ENCODE measurements around the gene C10orf143.

C10orf143 gene

GRCh38 chr10:130067893-130068292 lies 42.7 kb downstream of the C10orf143 start:
- TF ChIP-seq CTCF (IDR thresholded peaks at IDR 0.05; ENCODE audit: low read depth, low read length) = no peak
- no peak for DNase-seq (ENCODE audit: low read depth in 2 of 2)

GRCh38 chr10:130066743-130067142 lies 43.9 kb downstream of the C10orf143 start:
- no peak for DNase-seq (ENCODE audit: low read depth in 2 of 2)
- no peak overlapping the region for H3K4me3 ChIP-seq (replicated peaks in 1 of 2; ENCODE audit: low read depth in 2 of 2, low read length in 2 of 2)
- TF ChIP-seq CTCF (IDR thresholded peaks at IDR 0.05; ENCODE audit: low read depth, low read length) = no peak

More at GRCh38 chr10:130067893-130068292, 42.7 kb downstream of the C10orf143 start:
- H3K4me3 ChIP-seq (replicated peaks in 1 of 2; ENCODE audit: low read depth in 2 of 2, low read length in 2 of 2) = no peak overlapping the region

- no peak for TF ChIP-seq CTCF (IDR thresholded peaks at IDR 0.05; ENCODE audit: low read depth, low read length)
- H3K4me3 ChIP-seq (replicated peaks in 1 of 2; ENCODE audit: low read depth in 2 of 2, low read length in 2 of 2) = no peak overlapping the region
- DNase-seq (ENCODE audit: low read depth in 2 of 2) = no peak
Measured at GRCh38 chr10:130065251-130065650, 45.4 kb downstream of the C10orf143 start.

GRCh38 chr10:130064783-130065182 lies 45.8 kb downstream of the C10orf143 start:
- no peak for DNase-seq (ENCODE audit: low read depth in 2 of 2)
- no peak for TF ChIP-seq CTCF (IDR thresholded peaks at IDR 0.05; ENCODE audit: low read depth, low read length)
- H3K4me3 ChIP-seq (replicated peaks in 1 of 2; ENCODE audit: low read depth in 2 of 2, low read length in 2 of 2) = no peak overlapping the region

GRCh38 chr10:130062976-130063375 lies 47.7 kb downstream of the C10orf143 start:
- no peak for TF ChIP-seq CTCF (IDR thresholded peaks at IDR 0.05; ENCODE audit: low read depth, low read length)
- no peak for DNase-seq (ENCODE audit: low read depth in 2 of 2)
- no peak overlapping the region for H3K4me3 ChIP-seq (replicated peaks in 1 of 2; ENCODE audit: low read depth in 2 of 2, low read length in 2 of 2)

GRCh38 chr10:130062201-130062600 lies 48.4 kb downstream of the C10orf143 start:
- no peak for TF ChIP-seq CTCF (IDR thresholded peaks at IDR 0.05; ENCODE audit: low read depth, low read length)
- no peak overlapping the region for H3K4me3 ChIP-seq (replicated peaks in 1 of 2; ENCODE audit: low read depth in 2 of 2, low read length in 2 of 2)
- DNase-seq (ENCODE audit: low read depth in 2 of 2) = no peak

GRCh38 chr10:130061760-130062159 lies 48.9 kb downstream of the C10orf143 start:
- H3K4me3 ChIP-seq (replicated peaks in 1 of 2; ENCODE audit: low read depth in 2 of 2, low read length in 2 of 2) = no peak overlapping the region
- no peak for DNase-seq (ENCODE audit: low read depth in 2 of 2)
- no peak for TF ChIP-seq CTCF (IDR thresholded peaks at IDR 0.05; ENCODE audit: low read depth, low read length)
